Measurements from ENCODE around the gene EHMT2.
"Not testable (repeated sequence)": the region's sequence is repeated elsewhere in the genome, so short reads cannot be mapped to it uniquely, and the experiment has no call there.

Gene EHMT2

GRCh38 chr6:31943742-31944141 lies 46.2 kb upstream of the EHMT2 start:
- H3K36me3 Mint-ChIP-seq (ENCODE audit: low read depth): no peaks in the 10 kb centered on the region
- TF ChIP-seq CTCF (IDR thresholded peaks at IDR 0.05; ENCODE audit: unreplicated experiment in 3 of 3): no peak
- H3K27me3 Mint-ChIP-seq (ENCODE audit: low read depth): peaks cover 14% of the 10 kb centered on the region
- H3K27ac Mint-ChIP-seq: no peak overlapping the region
- H3K4me1 Mint-ChIP-seq: peaks cover 13% of the 10 kb centered on the region
- H3K9me3 Mint-ChIP-seq: no peaks in the 10 kb centered on the region
- no peak overlapping the region for H3K4me3 Mint-ChIP-seq

GRCh38 chr6:31940256-31940664 lies 42.8 kb upstream of the EHMT2 start:
- peaks cover 10% of the 10 kb centered on the region for H3K27me3 Mint-ChIP-seq (ENCODE audit: low read depth)
- no peaks in the 10 kb centered on the region for H3K36me3 Mint-ChIP-seq (ENCODE audit: low read depth)
- no peak for TF ChIP-seq CTCF (IDR thresholded peaks at IDR 0.05; ENCODE audit: unreplicated experiment in 3 of 3)
- no peak overlapping the region for H3K4me3 Mint-ChIP-seq
- H3K4me1 Mint-ChIP-seq: peaks cover 7% of the 10 kb centered on the region
- H3K27ac Mint-ChIP-seq: peak overlapping the region; percentile 70 to 82 (median 72)
- H3K9me3 Mint-ChIP-seq: no peaks in the 10 kb centered on the region

GRCh38 chr6:31935823-31936222 lies 38.3 kb upstream of the EHMT2 start:
- Mint-ChIP-seq H3K27ac (no peak overlapping the region), H3K27me3 (ENCODE audit: low read depth) (peaks cover 5% of the 10 kb centered on the region), H3K4me1 (peaks cover 7% of the 10 kb centered on the region), H3K36me3 (ENCODE audit: low read depth) (no peaks in the 10 kb centered on the region), H3K4me3 (no peak overlapping the region), H3K9me3 (no peaks in the 10 kb centered on the region)
- no peak for TF ChIP-seq CTCF (IDR thresholded peaks at IDR 0.05; ENCODE audit: unreplicated experiment in 3 of 3)

- no peak for TF ChIP-seq CTCF (IDR thresholded peaks at IDR 0.05; ENCODE audit: unreplicated experiment in 3 of 3)
- Mint-ChIP-seq H3K4me1 (no peaks in the 10 kb centered on the region), H3K27me3 (ENCODE audit: low read depth) (no peaks in the 10 kb centered on the region), H3K4me3 (no peak overlapping the region), H3K27ac (no peak overlapping the region), H3K9me3 (no peaks in the 10 kb centered on the region), H3K36me3 (ENCODE audit: low read depth) (no peaks in the 10 kb centered on the region)
Measured at GRCh38 chr6:31935021-31935420, 37.5 kb upstream of the EHMT2 start.

GRCh38 chr6:31933537-31933936 lies 36.0 kb upstream of the EHMT2 start:
- Mint-ChIP-seq H3K9me3 (no peaks in the 10 kb centered on the region), H3K27me3 (ENCODE audit: low read depth) (peaks cover 3% of the 10 kb centered on the region), H3K4me3 (no peak overlapping the region), H3K4me1 (peaks cover 3% of the 10 kb centered on the region), H3K36me3 (ENCODE audit: low read depth) (no peaks in the 10 kb centered on the region), H3K27ac (no peak overlapping the region)
- TF ChIP-seq CTCF (IDR thresholded peaks at IDR 0.05; ENCODE audit: unreplicated experiment in 3 of 3): no peak

GRCh38 chr6:31932137-31932536 lies 34.6 kb upstream of the EHMT2 start:
- H3K36me3 Mint-ChIP-seq (ENCODE audit: low read depth); H3K4me3 Mint-ChIP-seq; H3K27me3 Mint-ChIP-seq (ENCODE audit: low read depth); H3K27ac Mint-ChIP-seq; H3K9me3 Mint-ChIP-seq; H3K4me1 Mint-ChIP-seq: not testable (repeated sequence)
